ENCODE data around the gene ABCA1. TPM values are rescaled to one million over a fixed set of nuclear protein-coding genes. Genes with fewer than 3 reads are reported as not detected.

The ABCA1 gene
- total RNA-seq, 1 donor from 2014 or later, result 30.7 TPM

DNA sequence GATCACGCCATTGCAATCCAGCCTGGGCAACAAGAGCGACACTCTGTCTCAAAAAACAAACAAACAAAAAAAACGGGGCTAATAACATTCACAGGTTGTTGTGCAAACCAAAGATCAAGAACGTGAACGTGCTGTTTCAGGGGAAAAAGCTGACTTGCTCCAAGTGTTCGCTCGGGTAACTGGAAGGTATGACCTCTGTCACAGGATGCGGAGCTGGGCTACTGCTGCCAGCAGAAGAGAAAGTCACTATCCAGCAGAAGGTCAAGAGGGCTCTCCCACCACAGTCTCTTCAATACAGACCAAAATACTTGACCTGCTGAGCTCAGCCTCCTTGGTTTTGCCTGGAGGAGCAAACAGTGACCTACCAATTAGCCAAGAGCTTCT lies 59.7 kb downstream of the ABCA1 start:
- H3K36me3 ChIP-seq, result peaks cover 0 to 9% of the 10 kb centered on the region in 2 donors
- intact Hi-C loops (cut with DNase I), result loop anchor here (5.0 to 10.0 kb wide), 2 partner anchors 54 to 287 kb away; no protein-coding TSS in a partner anchor
- peak overlapping the region; percentile 70 for H3K27ac ChIP-seq
- H3K4me3 ChIP-seq, result no peak overlapping the region
- DNase-seq (ENCODE audit: extremely low spot score in 2 of 2), result no peak
- peaks cover 56% of the 10 kb centered on the region for H3K4me1 ChIP-seq
- TF ChIP-seq POLR2A (IDR thresholded peaks at IDR 0.05), result no peak
- H3K27me3 ChIP-seq, result no peaks in the 10 kb centered on the region
- H3K9me3 ChIP-seq, result no peaks in the 10 kb centered on the region

GRCh38 chr9:104866191-104866590 lies 61.8 kb downstream of the ABCA1 start:
- peaks cover 0 to 13% of the 10 kb centered on the region in 2 donors for H3K36me3 ChIP-seq
- intact Hi-C loops (cut with DNase I), result loop anchor here (5.0 to 10.0 kb wide), 2 partner anchors 56 to 289 kb away; no protein-coding TSS in a partner anchor

DNA sequence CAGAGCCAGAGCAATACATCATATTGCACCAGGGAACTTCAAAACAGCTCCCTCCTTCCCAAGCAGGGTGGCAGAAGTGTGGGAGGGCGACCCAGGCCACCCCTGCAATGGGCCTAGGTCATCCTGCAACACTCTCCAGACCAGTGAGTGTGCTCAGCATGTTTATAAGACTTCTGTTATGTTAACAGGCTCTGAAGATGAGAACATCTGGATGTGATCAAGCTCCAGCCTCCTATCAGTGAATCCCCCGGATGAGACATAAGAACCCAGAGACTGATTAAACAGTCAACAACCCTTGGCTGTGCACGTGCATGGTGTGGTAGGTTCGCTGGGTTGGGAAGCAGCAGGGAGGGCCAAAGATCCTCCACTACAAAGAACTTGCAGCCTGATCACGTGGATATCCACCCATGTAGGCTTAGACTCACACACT lies 63.3 kb downstream of the ABCA1 start:
- peaks cover 62% of the 10 kb centered on the region for H3K4me1 ChIP-seq
- H3K27ac ChIP-seq, result peak overlapping the region; percentile 33
- no peak overlapping the region for H3K4me3 ChIP-seq
- H3K36me3 ChIP-seq, result peaks cover 0 to 14% of the 10 kb centered on the region in 2 donors
- no peaks in the 10 kb centered on the region for H3K9me3 ChIP-seq
- no peak for DNase-seq (ENCODE audit: extremely low spot score in 2 of 2)
- no peaks in the 10 kb centered on the region for H3K27me3 ChIP-seq
- intact Hi-C loops (cut with DNase I), result loop anchor here (5.0 to 10.0 kb wide), 2 partner anchors 58 to 290 kb away; no protein-coding TSS in a partner anchor
- TF ChIP-seq POLR2AphosphoS5 (IDR thresholded peaks at IDR 0.05; ENCODE audit: insufficient read depth in 1 of 2, low read depth in 1 of 2), result no peak
- TF ChIP-seq, protein P1, sequence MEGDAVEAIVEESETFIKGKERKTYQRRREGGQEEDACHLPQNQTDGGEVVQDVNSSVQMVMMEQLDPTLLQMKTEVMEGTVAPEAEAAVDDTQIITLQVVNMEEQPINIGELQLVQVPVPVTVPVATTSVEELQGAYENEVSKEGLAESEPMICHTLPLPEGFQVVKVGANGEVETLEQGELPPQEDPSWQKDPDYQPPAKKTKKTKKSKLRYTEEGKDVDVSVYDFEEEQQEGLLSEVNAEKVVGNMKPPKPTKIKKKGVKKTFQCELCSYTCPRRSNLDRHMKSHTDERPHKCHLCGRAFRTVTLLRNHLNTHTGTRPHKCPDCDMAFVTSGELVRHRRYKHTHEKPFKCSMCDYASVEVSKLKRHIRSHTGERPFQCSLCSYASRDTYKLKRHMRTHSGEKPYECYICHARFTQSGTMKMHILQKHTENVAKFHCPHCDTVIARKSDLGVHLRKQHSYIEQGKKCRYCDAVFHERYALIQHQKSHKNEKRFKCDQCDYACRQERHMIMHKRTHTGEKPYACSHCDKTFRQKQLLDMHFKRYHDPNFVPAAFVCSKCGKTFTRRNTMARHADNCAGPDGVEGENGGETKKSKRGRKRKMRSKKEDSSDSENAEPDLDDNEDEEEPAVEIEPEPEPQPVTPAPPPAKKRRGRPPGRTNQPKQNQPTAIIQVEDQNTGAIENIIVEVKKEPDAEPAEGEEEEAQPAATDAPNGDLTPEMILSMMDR (IDR thresholded peaks at IDR 0.05), result no peak
- no peak for TF ChIP-seq POLR2A (IDR thresholded peaks at IDR 0.05)

More at GRCh38 chr9:104866191-104866590, 61.8 kb downstream of the ABCA1 start:
- Histone ChIP-seq H3K9me3 (no peaks in the 10 kb centered on the region), H3K27me3 (no peaks in the 10 kb centered on the region), H3K4me1 (peaks cover 53% of the 10 kb centered on the region), H3K4me3 (no peak overlapping the region), H3K27ac (no peak overlapping the region)
- TF ChIP-seq POLR2A (IDR thresholded peaks at IDR 0.05), result no peak
- no peak for TF ChIP-seq POLR2AphosphoS5 (IDR thresholded peaks at IDR 0.05; ENCODE audit: insufficient read depth in 1 of 2, low read depth in 1 of 2)
- TF ChIP-seq, protein P1 (IDR thresholded peaks at IDR 0.05), result no peak
- no peak for DNase-seq (ENCODE audit: extremely low spot score in 2 of 2)

DNA sequence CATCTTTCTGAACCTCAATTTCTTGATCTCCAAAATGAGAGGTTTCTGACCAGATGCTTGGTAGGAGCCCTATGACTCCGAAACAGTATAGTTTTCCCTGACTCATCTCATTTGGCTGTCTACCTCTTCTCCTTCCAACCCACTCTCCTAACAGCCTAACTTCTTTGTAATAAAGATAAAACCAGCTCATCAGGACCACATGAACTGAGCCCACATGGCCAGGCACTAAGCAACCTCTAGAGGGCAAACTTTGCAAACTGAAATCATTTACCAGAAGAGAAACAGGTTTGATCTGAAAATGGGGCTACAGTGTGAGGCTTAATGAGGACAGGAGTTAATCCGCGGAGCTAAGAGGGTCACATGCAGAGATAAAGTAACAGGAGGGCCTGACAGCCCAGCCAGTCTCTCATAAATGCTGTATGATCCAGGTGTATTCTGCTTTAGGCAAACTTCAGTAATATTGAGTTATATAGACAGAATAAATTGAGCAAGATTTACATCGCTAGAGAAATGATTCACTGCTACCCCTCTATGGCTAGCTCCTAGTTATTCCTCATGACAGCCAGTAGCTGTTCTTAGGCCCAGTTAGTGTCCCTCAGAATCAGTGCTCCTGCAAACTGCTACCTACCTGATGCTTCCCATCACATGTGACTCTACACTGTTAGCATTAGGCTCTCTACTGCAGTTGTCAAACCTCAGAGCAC lies 64.6 kb downstream of the ABCA1 start:
- H3K4me3 ChIP-seq, result no peak overlapping the region
- peaks cover 0 to 11% of the 10 kb centered on the region in 2 donors for H3K36me3 ChIP-seq
- DNase-seq (ENCODE audit: extremely low spot score in 2 of 2), result no peak
- H3K27ac ChIP-seq, result peak overlapping the region; percentile 8
- H3K27me3 ChIP-seq, result no peaks in the 10 kb centered on the region
- intact Hi-C loops (cut with DNase I), result loop anchor here (10.0 kb wide), 1 partner anchor 291 kb away; no protein-coding TSS in a partner anchor
- TF ChIP-seq POLR2A (IDR thresholded peaks at IDR 0.05) (no peak), POLR2AphosphoS5 (IDR thresholded peaks at IDR 0.05; ENCODE audit: insufficient read depth in 1 of 2, low read depth in 1 of 2) (peak in 1 of 2 donors; percentile 33)
- TF ChIP-seq, protein P1 (IDR thresholded peaks at IDR 0.05), result peak in 2 of 3 experiments; percentile 55 to 64
- peaks cover 62% of the 10 kb centered on the region for H3K4me1 ChIP-seq
- H3K9me3 ChIP-seq, result no peaks in the 10 kb centered on the region

GRCh38 chr9:104861397-104861796 lies 66.6 kb downstream of the ABCA1 start:
- Histone ChIP-seq H3K9me3 (no peaks in the 10 kb centered on the region), H3K27me3 (no peaks in the 10 kb centered on the region), H3K27ac (peak overlapping the region; percentile 17), H3K4me3 (no peak overlapping the region), H3K4me1 (peaks cover 76% of the 10 kb centered on the region), H3K36me3 (peaks cover 0 to 10% of the 10 kb centered on the region in 2 donors)
- TF ChIP-seq, protein P1 (IDR thresholded peaks at IDR 0.05), result no peak
- TF ChIP-seq POLR2A (IDR thresholded peaks at IDR 0.05) (no peak), POLR2AphosphoS5 (IDR thresholded peaks at IDR 0.05; ENCODE audit: insufficient read depth in 1 of 2, low read depth in 1 of 2) (no peak)
- intact Hi-C loops (cut with DNase I), result loop anchor here (10.0 kb wide), 1 partner anchor 293 kb away; no protein-coding TSS in a partner anchor
- DNase-seq (ENCODE audit: extremely low spot score in 2 of 2), result no peak

Data from vagina (tissue), 2 donors.